ENCODE measurements around the gene EVC. TPM values are rescaled to one million over a fixed set of nuclear protein-coding genes. Genes with fewer than 3 reads are reported as not detected.
A peak's percentile ranks its signal among the peaks of the same experiment; 100 is the strongest.

The EVC gene
- total and polyA plus RNA-seq, 2 experiments from 2014 or later: 2.5 to 45.3 TPM

DNA sequence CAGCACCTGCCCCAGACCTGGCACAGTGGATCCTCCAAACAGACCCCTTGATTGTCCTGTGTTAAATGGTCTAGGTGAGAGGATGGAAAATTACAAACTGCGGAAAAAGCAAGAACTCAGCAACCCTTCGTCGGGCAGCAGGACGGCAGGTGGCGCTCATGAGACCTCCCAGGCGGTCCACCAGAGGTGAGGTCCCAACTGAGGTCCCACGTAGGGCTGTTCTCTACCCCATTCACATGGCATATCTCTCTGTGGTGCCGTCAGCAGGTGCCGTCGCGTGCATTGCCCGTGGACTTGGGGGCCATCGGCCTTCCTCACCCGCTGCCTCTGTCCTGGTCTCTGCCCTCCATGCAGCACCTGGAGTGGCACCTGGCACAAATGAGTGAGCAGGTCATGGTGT is 93.7 kb downstream of the EVC start:
- TF ChIP-seq, protein P1, sequence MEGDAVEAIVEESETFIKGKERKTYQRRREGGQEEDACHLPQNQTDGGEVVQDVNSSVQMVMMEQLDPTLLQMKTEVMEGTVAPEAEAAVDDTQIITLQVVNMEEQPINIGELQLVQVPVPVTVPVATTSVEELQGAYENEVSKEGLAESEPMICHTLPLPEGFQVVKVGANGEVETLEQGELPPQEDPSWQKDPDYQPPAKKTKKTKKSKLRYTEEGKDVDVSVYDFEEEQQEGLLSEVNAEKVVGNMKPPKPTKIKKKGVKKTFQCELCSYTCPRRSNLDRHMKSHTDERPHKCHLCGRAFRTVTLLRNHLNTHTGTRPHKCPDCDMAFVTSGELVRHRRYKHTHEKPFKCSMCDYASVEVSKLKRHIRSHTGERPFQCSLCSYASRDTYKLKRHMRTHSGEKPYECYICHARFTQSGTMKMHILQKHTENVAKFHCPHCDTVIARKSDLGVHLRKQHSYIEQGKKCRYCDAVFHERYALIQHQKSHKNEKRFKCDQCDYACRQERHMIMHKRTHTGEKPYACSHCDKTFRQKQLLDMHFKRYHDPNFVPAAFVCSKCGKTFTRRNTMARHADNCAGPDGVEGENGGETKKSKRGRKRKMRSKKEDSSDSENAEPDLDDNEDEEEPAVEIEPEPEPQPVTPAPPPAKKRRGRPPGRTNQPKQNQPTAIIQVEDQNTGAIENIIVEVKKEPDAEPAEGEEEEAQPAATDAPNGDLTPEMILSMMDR (IDR thresholded peaks at IDR 0.05; ENCODE audit: low read depth, low read length): no peak
- Histone ChIP-seq H3K4me1 (ENCODE audit: low read depth) (no peaks in the 10 kb centered on the region), H3K36me3 (peaks cover 4% of the 10 kb centered on the region), H3K4me3 (no peak overlapping the region), H3K27ac (no peak overlapping the region), H3K9me3 (ENCODE audit: low read depth) (no peaks in the 10 kb centered on the region), H3K27me3 (no peaks in the 10 kb centered on the region)
- no peak for DNase-seq (ENCODE audit: low read depth in 1 of 2, low spot score in 1 of 2)

DNA sequence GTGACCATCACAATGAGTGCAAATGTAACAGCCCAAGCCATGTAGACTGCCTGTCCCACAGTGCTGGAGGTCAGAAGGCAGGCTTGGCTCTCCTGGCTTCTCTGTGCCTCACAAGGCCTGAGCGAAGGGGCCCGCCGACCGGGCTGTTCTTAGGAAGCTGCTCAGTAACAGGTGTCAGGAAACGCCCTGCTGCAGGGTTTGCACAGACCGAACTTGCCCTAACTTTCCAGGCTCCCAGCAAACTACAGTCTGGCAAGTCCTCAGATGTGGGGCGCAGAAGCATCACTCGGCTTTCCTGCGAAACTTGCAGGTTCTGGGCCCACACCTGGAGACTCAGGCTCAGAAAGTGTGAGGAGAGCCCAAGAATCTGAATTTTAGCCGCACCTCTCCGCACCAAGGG is 94.3 kb downstream of the EVC start:
- Histone ChIP-seq H3K27ac (no peak overlapping the region), H3K9me3 (ENCODE audit: low read depth) (no peaks in the 10 kb centered on the region), H3K27me3 (no peaks in the 10 kb centered on the region), H3K4me3 (no peak overlapping the region), H3K4me1 (ENCODE audit: low read depth) (no peaks in the 10 kb centered on the region), H3K36me3 (peaks cover 4% of the 10 kb centered on the region)
- DNase-seq (ENCODE audit: low read depth in 1 of 2, low spot score in 1 of 2): no peak
- TF ChIP-seq, protein P1 (IDR thresholded peaks at IDR 0.05; ENCODE audit: low read depth, low read length): no peak

DNA sequence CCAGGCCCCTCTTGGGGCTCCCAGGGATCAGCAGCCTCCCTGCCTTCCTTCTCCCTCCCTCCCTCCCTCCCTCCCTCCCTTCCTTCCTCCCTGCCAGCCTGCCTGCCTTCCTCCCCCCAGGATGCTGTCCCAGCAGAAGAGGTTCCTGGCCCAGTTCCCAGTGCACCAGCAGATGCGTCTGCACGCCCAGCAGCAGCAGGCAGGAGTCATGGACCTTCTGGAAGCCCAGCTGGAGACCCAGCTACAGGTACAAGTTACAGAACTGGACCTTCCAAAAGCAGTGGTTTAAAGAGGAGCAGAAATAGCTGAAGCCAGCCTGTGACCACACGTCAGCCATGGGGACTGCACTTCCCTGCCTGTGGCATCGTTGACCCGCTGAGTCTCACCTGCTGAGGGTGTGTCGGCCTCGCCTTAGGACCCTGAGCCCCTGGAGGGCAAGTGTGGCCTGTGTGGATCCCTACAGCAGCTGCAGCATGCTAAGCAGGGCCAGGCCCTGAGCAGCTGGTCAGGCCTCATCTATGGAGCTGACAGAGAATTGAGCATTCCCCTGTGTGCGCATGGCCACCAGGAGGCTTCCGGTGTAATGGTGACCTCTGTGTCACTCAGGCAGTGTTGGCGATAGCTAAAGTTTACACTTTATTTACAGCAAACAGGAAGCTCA is 97.2 kb downstream of the EVC start:
- H3K36me3 ChIP-seq: peaks cover 2% of the 10 kb centered on the region
- peak in 1 of 2 donors; percentile 24 for DNase-seq (ENCODE audit: low read depth in 1 of 2, low spot score in 1 of 2)

DNA sequence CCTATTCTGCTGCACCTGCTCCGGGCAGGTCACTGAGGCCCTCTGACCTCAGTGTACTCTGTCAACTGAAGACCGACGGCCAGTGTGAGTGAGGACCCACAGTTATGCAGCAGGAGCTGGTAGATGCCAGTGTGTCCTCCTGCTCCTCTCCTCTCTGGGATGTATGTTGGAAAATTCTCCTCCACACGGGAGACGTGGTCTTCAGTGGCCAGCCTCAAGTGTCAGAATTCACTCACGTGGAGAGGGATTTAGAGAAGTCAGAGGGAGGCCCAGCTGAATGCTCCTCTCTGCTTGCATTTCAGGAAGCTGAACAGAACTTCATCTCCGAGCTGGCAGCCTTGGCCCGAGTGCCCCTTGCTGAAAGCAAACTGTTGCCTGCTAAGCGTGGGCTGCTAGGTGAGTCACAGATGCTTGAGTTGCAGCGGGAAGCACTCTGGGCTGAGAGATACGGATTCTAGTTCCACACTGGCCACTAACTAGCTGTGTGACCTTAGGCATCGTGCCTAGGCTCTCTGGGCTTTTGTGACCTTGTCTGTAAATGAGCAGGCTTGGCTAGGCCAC is 98.3 kb downstream of the EVC start:
- DNase-seq (ENCODE audit: low read depth in 1 of 2, low spot score in 1 of 2): no peak
- no peaks in the 10 kb centered on the region for H3K27me3 ChIP-seq
- TF ChIP-seq, protein P1 (IDR thresholded peaks at IDR 0.05; ENCODE audit: low read depth, low read length): no peak
- H3K4me1 ChIP-seq (ENCODE audit: low read depth): no peaks in the 10 kb centered on the region
- H3K27ac ChIP-seq: no peak overlapping the region
- H3K36me3 ChIP-seq: peaks cover 2% of the 10 kb centered on the region
- no peak overlapping the region for H3K4me3 ChIP-seq
- no peaks in the 10 kb centered on the region for H3K9me3 ChIP-seq (ENCODE audit: low read depth)

More for the DNA sequence above, 97.2 kb downstream of the EVC start:
- no peak overlapping the region for H3K27ac ChIP-seq
- TF ChIP-seq, protein P1 (IDR thresholded peaks at IDR 0.05; ENCODE audit: low read depth, low read length): no peak
- no peak overlapping the region for H3K4me3 ChIP-seq
- no peaks in the 10 kb centered on the region for H3K27me3 ChIP-seq
- H3K4me1 ChIP-seq (ENCODE audit: low read depth): no peaks in the 10 kb centered on the region
- H3K9me3 ChIP-seq (ENCODE audit: low read depth): no peaks in the 10 kb centered on the region

DNA sequence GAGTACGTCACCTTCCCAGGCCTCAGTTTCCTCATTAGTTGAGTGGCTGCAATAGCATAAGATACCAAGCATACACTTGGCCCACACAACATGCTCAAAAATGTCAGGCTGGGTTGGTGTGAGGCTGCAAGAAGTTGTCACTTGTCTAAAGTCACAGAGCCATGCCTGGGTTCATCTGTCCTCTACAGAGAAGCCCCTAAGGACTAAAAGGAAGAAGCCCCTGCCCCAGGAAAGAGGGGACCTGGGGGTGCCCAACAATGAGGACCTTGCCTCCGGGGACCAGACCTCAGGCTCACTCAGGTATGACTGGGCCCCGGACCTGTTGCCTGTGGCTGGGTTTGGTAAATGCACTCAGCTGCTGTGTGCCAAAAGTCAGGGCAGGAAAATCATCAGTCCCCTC is 99.2 kb downstream of the EVC start:
- Histone ChIP-seq H3K4me1 (ENCODE audit: low read depth) (no peaks in the 10 kb centered on the region), H3K9me3 (ENCODE audit: low read depth) (no peaks in the 10 kb centered on the region), H3K4me3 (no peak overlapping the region), H3K27ac (no peak overlapping the region), H3K27me3 (no peaks in the 10 kb centered on the region), H3K36me3 (peaks cover 2% of the 10 kb centered on the region)
- no peak for DNase-seq (ENCODE audit: low read depth in 1 of 2, low spot score in 1 of 2)
- TF ChIP-seq, protein P1 (IDR thresholded peaks at IDR 0.05; ENCODE audit: low read depth, low read length): no peak

All from cardiac muscle cell (in vitro differentiated cells and primary cell).